HG03575 (cell line): ENCODE results near the gene SPDEF.

Experiments used
- ATAC-seq: cut with Tn5 transposase; IDR thresholded peaks from one replicate; pipeline ENCODE4 v1.9.1; 2021; ENCODE audit not compliant: unreplicated experiment, insufficient number of reproducible peaks, low FRiP score; ENCODE audit errors: extremely low read depth

SPDEF gene

DNA sequence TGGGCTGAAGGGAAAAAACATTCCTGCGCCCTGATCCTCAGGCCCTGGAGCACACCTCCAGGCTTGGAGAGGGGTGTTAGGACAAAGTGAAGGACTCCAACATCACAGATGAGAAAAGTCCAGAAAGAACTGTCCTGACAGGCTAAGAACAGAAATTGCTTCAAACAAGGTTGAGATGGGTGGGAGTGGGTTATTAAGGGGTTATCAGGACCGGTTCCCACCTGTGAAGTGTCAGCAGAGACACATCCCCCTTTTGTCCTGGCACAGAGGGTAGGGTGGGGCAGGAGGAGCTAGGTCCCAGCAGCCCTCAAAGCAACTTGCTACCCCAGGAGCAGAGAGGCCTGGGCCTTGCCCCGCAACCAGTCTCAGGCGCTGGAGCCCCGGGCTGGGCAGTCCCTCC, 3.5 kb downstream of the SPDEF start:
- ATAC-seq: no peak

DNA sequence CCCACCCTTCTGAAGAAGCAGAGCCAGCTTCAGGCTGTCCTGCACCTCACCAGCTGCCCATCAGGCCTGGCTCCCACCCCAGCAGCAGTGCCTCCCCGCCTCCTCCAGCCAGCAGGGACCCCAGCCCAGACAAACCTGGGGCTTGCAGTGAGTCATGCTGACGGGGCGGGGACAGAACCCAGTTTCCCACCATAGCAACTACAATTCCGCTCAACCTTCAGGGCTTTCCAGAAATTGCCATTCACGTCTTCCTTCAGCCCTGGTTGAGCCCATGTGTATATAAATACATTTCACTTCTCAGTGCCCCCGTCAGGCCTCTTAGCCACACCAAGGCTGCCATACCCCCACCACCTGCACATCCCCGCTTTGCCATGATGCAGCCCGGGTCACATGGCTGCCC, 4.4 kb downstream of the SPDEF start:
- ATAC-seq: no peak

DNA sequence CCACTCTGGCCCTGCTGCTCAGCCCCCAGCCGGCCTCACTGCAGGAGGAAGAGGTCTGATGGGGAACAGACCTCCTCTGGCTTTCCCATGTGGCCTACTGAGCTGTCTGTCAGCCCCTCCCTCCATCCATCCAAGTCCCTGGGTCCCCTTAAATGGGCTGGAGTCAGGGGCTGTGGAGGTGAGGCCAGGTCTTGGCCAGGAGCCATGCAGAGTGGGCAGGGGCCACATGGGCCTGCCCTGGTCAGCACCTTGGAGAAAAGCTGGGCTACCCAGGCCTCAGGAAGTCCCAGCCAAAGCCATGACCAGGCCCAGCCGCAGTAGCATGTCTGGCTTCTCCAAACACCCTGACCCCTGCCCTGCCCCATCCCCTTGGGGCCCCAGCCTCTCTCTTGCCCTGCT, 6.3 kb downstream of the SPDEF start:
- no peak for ATAC-seq

DNA sequence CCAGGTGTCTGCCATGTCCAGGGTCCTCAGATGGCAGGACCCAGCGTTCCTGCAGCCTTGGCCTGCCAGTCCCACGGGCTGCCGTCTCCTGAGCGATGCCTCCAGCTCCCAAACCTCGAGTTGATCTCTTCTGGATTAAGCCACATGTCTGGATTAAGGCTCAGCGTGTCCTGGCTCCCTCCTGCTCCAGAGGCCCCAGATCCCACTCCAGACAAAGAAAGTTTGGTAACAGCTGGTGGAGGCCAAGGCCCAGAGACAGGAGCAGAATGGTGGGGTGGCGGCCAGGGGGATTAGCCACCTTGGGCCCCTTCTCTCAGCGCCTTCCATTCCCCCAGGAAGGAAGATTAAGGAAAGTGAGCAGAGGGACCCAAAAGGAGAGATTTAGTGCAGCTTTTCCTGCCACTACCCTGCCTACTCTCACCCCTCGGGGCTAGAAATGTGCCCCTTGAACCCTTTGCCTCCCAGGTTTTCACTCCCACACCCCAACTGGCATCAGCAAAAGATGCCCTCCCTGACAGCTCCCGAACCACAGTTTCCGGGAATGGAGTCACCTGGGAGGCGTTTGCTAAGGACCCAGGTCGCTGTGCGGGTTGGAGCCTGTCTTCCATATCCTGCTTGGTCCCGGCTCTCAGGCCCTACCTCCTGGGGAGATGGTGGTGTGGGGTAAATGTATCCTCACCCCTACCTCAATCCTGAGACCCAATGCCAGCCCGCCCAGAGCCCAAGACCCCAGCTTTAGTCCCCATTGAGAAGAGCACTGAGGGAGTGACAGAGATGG, 6.9 kb downstream of the SPDEF start:
- ATAC-seq: no peak

DNA sequence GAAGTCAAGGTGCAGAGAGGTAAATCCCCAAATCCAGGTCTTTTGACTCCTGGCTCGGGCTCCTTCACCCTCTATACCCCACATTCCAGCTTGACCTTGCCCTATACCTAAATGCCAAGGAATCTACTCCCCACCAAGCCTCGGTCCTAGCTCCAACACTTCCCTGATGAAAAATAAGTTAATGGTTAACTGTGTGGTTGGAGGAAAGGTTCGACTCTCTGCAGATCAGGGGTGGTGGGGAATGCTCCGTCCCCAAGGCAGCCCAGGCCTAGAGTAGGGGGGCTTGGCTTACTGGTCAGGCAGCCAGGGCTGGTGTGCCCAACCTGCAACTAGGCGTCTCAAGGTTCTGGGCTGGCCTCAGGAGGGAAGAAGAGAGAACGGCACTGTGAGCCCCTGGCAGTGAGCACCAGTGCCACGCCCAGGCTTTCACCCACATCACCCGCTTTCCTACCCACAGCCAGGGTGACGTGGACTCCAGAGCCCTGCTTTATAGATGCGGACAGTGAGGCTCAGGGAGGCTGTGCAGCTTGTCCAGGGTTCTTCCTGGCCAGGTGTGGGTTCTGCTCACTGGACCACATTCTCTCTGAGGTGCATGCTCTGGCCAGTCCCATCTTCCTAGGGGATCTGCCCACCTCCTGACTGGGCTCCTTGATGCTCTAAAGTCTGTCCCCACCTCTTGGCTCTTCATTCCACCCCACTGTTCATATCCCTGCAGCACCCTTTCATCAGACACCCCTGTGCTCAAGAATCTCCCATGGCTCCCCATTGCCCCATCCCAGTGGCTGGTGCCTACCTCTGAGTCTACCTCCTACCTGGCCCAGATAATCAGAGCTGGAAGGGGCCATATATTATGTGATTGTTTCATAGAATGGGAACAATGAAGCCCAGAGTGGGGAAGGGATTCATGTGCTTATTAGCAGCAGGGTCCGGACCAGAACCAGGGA, 8.2 kb downstream of the SPDEF start:
- no peak for ATAC-seq

DNA sequence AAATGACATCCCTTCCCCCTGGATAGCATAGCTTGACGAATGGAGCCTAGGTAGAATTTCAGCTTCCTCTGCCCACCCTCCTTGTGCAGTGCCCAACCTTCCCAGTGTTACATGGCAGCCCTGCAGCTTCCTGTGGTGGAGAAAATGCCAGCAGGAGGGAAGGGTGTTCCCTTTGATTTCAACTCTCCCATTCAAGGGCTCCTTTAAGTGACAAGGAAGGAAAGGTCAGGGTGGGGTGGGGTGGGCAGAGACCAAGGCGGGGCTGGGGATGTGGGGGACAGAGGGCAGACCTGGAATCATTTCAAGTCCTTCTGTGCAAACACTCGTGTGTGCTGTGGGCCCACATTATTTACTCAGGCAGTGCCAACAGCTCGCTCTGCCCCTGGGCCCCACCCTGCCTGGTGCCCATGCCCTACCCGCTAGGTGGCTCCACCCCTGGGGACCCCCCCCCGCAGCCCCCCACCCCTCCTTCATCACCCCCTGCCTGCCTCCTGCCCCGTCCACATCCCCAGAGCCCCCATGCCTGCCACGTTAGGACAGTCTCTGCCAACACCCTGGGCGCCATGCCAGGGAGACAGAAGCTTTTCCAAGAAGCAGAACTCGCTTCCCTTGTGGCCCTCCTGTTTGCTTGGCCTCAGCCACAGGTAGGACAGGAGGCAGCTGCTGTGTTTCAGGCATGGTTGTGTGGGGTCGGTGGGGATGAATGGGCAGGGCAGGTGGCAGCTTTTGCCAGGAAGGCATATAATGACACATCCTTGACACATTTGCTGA, 9.4 kb downstream of the SPDEF start:
- no peak for ATAC-seq

DNA sequence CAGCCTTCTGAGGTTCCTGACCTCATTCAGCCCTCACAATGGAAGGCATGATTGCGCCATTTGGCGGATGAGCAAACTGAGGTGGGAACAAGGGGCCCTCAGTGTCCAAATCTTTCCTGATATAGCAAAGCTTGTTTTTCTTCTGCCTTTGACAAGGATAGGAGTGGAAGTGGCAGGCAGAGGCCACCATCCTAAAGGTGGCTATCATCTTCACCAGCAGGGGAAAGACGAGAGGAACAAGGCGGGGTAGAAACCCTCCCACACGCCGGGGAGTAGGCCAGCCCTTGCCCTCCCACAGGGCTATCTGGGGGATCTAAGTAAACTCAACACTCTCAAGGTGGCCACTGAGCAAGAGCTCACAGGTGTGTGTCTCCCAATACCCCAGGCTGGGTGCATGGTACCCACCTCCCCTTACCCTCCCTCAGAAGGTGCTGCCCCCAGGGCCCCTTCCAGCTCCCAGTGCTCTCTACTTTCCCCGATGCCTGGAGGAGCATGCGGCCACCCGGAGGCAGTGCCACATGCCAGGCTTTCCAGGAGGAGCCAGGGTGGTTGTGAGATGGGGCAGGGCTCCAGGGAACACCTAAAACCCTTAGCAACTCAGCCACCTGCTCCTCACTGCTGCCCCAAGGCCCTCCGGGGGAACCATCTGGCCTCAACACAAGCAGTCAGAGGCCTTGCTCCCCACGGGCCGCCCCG, 11.2 kb downstream of the SPDEF start:
- ATAC-seq: no peak

DNA sequence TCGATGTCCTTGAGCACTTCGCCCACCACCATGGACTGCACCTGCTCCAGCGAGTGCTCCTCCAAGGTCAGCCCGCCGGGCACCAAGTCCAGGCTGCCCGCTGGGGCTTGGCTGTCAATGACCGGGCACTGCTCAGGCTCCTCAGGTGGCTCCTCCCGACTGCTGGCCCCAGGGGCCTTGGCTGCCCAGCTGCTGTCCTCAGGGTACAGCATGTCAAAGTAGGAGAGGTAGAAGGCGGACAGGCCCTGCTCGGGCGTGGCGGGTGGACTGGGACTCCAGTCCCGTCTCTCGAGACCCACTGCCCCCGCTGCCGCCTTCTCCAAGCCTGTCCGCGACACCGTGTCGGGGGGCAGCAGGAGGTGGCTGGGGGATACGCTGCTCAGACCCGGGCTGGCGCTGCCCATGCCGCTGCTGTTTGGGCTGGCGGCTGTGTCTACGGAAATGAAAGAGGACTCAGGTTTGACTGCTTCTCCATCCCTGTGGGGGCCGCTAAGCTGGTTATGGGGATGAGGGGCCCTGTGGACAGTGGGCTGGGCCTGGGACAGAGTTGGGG, 12.0 kb downstream of the SPDEF start:
- ATAC-seq: no peak

DNA sequence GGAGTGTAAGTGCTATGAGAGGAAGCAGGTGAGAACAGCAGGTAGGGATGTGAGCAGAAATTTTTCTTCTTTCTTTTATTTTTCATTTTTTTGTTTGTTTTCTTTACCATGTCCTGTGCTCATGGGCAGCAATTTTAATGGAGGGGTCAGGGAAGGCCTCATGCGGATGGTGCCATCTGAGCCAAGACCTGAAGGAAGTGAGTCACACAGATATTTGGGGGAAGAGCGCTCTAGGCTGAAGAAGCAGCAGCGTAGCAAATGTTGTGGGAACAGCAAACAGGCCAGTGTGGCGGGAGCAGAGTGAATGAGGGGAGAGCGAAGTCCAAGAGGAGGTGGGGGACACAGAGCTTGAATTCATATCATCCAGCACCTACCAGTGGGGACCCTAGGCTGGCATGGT, 12.7 kb downstream of the SPDEF start:
- ATAC-seq: no peak

DNA sequence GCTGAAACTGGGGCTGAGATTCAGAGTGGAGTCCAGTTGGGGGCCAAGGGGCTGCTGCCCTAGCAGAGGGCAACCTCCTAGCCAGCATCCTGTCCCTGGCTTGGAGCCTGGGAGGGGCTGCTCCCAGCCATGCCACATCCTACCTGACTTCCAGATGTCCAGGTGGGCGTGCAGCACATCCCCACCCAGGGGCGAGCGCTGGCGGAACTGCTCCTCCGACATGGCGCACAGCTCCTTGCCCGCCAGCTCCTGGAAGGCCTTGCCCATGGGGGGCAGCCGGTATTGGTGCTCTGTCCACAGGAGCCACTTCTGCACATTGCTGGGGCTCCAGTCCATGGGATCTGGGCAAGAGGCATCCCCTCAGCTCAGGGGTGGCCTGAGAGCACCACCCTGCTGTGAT, 15.3 kb downstream of the SPDEF start:
- ATAC-seq: no peak

DNA sequence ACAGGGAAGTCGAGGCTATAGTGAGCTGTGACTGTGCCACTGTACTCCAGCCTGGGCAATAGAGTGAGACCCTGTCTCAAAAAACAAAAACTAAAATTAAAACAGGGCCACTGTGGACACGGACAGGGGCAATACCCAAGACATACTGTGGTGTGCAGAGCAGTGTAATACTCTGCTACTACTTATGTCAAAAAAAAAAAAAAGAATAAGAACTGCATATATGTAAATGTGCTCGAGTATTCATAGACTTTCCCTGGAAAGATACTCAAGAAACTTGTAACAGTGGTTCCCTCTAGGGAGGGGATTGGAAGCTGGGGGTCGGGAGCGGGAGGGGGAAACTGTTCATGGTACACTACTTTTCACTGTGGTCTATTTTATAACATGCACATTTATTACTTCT, 15.9 kb downstream of the SPDEF start:
- ATAC-seq: no peak

DNA sequence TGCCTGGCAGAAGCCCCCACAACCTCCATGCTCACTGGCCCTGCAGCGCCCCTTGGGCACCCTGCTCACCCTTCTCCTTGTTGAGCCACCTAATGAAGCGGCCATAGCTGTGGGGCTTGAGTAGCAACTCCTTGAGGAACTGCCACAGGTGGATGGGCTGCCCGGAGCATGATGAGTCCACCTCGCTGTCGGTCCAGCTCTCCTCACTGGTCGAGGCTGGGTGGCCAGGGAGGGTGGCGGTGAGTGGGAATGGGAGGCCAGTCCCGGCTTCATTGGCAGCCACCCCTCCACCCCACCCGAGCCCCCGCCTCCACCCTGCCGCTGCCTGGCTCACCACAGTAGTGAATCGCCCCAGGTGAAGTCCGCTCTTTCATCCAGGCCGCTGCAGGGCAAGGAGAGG, 16.9 kb downstream of the SPDEF start:
- ATAC-seq: no peak

DNA sequence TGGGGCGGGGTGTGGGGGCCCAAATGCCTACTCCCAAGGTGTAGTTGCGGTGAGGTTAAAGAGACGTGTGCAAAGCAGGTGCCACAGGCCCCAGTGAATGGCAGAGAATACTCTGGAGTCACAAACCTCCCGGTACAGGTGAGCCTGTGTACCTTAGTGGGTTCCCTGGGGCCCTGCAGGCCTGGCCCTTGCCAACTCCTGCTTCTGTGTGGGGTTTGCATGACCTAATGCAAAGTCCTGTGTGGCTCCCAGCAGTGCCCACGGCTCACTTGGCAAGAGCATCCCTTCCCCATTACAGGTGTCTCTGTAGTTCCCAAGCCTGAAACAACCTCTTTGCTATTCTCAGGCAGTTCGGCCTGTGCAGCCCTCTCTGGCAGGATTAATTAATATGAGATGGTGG, 17.5 kb downstream of the SPDEF start:
- ATAC-seq: no peak

DNA sequence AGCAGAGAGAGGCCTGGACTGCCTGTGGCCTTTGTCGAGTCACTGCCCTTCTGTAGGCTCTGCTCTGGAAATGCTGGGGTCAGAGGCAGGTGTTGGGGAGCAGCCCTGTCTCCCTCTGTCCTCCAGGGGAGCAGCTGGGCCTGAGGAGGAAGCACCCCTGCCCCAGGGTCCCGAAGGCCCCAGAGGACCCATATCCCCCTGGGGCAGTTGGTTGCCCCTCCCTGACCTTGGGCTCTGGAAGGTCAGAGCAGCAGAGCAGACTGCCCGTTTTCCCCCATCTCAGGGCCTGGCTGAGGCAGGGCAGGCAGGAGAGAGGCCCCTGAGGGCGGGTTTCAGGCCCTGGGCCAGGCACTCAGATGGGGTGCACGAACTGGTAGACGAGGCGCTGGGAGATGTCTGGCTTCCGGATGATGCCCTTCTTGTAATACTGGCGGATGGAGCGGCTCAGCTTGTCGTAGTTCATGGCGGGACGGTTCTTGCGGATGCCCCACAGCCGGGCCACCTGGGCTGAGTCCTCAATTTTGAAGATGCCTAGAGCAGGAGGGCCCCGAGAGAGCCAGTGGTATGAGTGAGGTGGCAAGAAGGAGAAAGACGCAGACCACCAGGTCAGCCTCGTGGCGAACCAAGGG, 18.1 kb downstream of the SPDEF start:
- no peak for ATAC-seq

DNA sequence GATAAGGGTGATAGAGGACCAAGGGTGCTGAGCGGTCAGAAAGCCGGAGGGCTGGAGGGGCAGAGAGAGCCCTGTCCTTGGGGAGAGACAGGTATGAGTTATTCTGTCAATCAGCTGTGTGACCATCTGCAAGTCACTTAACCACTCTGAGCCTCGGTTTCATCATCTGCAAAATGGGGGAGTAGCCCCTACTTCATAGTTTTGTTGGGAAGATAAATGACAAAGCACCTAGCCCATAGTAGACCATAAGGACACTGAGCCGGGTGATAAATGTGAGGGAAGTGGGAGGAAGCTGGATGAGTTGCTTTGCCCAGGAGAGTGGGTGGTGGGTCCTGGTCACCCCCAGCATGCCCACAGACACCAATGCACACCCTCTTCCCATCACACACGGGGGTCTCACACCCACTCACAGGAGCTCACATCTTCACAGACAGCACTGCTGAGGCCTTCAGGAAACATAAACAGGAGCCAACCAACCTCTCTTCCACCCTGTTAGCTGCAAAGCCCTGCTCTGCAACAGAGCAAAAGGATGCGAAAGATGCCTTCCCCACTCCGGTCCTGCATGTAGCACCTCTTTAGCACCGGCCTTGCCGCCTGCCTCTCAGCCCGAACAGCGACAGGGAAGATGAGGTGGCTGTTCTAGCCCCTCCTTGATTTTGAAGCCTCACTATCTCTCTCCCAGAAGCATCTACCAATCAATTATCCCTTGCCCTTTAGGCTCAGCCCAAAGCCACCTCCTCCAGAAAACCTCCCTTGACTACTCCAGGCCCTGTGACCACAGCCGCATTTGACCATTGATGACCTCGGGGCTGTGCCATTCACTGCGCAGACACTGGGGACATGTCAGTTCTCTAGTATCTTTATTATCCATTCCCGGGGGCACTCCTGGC, 18.9 kb downstream of the SPDEF start:
- no peak for ATAC-seq

DNA sequence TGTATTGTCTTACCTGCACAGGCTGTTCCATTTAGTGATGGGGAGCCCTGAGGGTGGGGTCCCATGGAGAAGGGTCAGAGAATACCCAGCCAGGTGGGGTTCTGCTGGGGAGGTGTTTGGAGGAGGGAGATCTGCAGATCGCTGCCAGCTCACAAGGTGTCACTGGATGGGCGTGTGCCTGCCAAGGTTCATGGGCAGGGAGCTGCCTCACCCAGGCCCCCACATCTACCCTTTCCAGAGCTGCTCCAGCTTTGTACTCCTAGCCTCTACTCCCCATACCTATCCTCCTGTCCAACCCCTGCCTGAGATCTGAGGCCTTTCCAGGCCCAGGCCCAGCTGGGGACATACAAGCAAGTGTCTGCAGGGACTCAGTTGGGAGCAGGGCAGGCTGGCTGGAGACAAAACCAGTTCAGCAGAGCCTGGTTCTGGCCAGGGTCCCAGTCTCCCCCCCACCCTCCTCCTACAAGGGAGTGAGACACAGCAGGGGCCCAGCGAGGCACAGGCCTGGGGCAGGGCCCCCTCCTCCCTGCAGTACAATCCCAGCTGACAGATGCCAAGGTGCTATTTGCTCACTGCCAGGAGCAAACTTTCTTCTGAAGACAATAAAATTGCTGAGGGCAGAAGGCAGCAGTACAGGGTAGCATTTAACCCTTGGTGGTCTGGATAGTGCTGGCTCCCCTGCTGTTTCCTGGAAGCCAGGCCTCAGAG, 19.7 kb downstream of the SPDEF start:
- ATAC-seq: no peak

DNA sequence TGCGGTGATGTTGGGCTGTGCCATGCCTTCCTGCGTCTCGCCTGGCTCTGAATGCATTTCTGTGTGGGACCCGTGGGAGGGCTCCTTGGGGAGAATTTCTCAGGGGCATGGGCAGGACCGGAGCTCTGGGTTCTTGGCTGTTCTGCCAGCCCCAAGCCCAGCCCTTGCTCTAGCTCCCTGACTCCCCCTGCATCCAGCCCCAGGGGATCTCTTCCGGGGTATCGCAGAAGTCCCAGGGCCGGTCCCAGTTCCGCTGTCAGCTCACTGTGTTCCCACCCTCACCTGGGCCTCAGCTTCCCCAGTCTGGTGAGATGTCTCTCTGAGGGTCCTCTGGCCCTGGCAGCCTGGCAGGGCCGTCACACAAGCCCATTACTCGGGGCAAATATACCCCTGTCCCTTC, 20.5 kb downstream of the SPDEF start:
- no peak for ATAC-seq
